GM19395 (cell line): Measurements from ENCODE around the gene CYB561D2.

ENCODE experiments used
- ATAC-seq: cut with Tn5 transposase; IDR thresholded peaks from one replicate; pipeline ENCODE4 v1.9.1; 2021; ENCODE audit warnings: mild to moderate bottlenecking, moderate library complexity; ENCODE audit not compliant: unreplicated experiment

CYB561D2 gene

DNA sequence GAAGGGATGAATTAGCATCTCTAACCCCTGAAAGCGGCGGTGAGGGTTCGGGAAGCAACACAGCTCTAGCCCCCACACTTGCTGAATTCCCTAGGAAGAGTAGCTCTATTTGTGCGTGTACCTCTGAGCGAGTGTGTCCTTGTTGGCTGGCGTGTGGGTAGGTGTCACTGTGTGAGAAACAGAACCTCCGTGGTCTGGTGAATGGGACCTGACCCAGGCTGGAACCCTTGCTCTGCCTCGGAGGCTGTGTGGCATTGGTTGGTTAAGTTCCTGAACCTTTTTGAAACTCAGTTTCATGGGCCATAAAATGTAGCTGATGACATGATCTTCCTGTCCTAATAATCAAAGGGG lies 9.1 kb downstream of the CYB561D2 start:
- peak; percentile 33 for ATAC-seq

- no peak for ATAC-seq
Measured at GRCh38 chr3:50364573-50365079, 14.0 kb downstream of the CYB561D2 start.

- peak; percentile 88 for ATAC-seq
Measured at GRCh38 chr3:50365080-50365841, 14.6 kb downstream of the CYB561D2 start.

DNA sequence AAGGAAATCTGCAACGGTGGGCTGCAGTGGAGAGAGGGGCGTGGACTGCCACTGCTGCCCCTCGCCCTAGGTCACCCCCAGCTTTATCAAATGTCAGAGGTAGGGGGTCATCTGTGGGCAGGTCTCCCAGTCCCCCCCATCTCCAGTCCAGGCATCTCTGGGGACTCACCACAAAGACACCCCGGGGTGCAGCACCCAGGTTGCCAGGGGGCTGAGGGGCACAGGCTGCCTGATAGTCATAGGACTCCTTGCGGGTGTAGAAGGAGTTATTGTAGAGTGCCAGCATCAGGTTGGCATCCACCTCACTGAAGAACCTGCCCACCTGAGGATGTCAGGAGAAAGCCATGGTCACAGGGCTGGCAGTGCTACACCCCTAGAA lies 15.2 kb downstream of the CYB561D2 start:
- no peak for ATAC-seq

DNA sequence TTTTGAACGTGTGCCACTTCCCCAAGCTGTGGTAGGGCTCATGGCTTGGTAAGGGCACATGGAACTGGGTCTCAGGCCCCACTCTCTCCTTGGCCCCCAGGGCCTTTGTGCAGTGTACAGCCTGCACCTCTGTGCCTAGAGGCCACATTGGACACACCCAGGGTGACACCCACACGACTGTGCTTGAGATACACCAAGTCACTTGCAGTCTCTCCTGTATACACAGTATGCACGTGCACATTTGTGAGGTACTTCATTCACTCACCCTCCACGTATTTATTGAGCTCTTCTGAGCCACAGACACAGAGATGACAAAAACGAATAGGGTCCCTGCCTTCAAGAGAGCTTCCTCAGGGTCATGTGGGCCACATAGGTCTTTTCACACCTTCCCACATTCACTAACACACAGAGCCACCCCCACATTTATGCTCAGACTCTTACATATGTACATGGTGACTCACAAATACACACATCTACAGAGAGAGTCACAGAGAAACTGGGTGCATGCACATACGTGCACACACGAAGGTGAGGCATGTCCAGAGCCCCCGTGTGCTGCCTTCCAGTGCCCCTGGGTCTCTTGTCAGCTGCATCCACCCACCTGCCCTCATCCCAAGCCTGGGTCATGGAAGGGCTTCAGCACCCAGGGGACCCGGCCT lies 18.5 kb downstream of the CYB561D2 start:
- ATAC-seq, result no peak

GRCh38 chr3:50370594-50370993 lies 19.9 kb downstream of the CYB561D2 start:
- no peak for ATAC-seq

GRCh38 chr3:50371133-50371685 lies 20.5 kb downstream of the CYB561D2 start:
- no peak for ATAC-seq

DNA sequence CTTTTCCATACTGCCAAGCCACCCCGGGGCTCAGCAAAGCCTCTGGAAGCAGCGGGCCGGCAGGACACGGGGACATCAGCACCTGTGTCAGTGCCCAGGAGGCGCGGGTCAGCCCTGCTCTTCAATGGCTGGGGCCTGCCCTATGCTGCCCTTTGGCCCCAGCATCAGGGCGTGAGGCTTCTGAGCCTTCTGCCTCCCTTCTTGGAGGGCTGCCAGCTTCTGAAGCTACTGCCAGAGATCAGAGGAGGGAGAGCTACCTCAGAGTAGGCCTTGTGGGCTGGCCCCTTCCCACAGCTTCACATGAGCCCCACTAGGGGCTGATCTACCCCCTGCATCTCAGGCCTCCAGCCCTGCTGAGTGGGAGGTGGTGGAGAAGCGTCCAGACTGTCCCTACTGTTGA lies 21.7 kb downstream of the CYB561D2 start:
- no peak for ATAC-seq

- no peak for ATAC-seq
Measured at GRCh38 chr3:50373146-50374051, 22.7 kb downstream of the CYB561D2 start.

GRCh38 chr3:50374363-50375257 lies 23.9 kb downstream of the CYB561D2 start:
- no peak for ATAC-seq

- ATAC-seq, result no peak
Measured at GRCh38 chr3:50375258-50375931, 24.7 kb downstream of the CYB561D2 start.

DNA sequence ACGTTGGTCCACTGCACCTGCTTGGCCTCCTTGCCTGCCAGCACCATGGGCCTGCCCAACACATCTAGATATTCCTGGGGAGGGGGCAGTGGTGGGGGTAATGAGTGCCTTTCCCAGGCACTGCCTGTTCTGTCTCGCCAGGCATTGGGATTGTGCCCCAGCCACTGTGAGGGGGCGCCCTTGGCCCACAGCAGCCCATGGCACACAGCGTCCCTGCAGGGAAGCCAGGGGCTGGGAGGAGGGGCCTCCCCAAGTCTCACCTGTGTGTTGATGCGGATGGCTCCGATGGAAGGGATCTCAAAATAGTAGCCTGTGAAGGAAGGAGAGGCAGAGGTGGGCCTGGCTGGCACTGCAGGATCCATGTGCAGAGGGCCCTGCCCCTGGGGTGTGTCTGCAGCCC lies 27.4 kb downstream of the CYB561D2 start:
- ATAC-seq, result no peak

DNA sequence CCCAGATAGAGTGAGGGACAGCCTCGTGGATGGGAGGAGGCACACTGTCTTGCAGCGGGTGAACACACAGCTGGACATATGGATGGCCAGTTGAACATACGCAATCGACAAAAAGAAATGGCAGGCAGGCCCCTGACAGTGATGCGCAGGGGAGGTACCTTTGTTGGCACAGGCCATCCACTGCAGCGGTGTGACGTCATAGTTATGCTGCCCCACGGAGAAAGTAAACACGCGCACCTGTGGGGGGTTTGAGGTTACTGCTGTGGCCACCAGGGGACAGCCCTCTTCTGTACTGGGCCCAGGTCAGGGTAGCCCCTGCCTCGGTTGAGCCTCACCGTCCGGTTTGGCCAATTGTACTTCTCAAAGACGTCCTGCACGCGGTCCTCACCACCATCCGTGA lies 28.1 kb downstream of the CYB561D2 start:
- no peak for ATAC-seq

DNA sequence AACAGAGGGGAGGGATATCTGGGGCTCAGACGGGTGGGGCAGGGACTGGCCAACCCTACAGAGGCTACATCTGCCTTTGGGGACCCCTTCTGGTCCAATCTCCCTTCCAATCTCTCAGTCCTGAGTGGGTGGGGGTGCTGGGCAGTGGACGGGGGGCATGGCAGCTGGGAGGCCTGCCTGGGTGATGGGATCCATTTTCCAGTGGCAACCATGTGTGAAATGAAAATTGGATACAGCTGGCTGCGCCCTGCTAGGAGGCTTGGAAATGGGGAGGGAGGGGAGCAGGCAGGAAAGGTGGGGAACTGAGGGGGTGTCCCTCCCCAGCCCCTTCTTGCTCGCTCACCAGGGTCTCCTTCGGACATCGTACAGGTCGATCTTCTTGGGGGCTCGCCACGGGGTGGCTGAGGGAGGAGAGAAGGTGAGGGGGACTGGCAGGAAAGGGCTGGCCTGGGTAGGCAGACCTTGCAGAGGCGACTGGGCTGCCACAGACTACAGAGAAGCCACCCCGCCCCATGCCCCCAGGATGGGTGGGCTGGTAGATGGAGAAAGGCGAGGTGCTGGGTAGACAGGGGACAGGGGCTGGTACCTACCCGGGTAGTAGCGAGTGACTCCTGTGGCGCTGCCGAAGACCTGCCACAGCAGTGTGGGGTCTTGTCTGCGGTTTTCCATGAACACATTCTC lies 29.9 kb downstream of the CYB561D2 start:
- ATAC-seq, result no peak

DNA sequence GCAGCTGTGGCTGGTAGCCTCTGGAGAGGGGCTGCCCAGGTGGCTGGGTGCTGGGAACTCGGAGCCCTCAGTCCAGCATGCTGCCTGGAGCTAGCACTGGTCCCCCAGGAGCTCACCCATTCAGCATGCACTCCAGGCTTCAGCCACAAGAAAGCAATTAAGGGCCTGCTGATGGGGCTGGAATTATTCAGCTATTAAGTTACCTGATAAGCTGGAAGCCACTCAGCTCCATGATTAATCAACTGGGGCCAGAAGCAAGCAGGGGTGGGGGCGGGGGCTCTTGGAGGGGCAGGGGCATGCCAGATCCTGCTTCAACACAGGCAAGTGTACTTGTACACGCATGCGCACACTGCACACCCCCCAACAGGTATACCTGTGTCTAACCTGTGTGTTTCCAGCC lies 30.7 kb downstream of the CYB561D2 start:
- ATAC-seq, result no peak

DNA sequence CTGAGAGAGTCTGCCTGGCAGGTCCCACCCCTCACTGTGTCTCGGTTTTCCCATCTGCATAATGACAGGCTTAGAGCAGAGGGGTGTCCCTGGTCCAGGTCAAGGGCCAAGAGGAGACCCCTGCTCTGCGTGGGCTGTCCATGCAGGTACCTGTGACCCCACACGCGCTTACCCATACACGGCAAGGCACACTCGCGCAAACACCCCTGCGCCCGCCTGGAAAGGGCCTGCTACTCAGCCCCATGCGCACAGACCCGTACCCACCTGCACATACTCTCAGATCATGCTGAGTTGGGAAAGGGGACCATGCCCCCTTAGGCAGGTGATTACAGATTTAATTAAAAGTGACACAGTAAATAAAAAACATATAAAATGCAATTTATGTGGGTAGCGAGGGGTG lies 32.1 kb downstream of the CYB561D2 start:
- ATAC-seq, result no peak

- no peak for ATAC-seq
Measured at GRCh38 chr3:50383750-50384149, 33.1 kb downstream of the CYB561D2 start.

DNA sequence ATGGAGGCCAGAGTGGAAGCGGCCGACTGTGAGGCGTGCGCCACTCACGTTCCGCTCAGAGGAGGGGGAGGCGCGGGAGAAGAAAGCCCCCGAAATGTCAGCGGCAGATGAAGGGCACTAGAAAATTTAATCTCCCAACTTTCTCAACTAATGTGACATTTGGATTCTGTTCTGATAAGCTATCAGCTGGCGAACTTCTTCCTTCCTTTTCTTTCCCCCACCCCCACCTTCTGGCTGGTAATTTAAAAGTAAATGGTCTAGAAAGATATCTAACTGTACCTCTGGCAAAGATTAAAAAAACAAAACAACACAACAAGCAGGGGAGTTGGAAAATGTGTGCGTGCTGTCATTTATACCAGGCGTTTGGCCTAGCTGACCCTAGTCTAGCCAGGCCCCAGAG lies 35.1 kb downstream of the CYB561D2 start:
- ATAC-seq, result no peak
